Measurements from ENCODE around the gene TMOD3.

DNA sequence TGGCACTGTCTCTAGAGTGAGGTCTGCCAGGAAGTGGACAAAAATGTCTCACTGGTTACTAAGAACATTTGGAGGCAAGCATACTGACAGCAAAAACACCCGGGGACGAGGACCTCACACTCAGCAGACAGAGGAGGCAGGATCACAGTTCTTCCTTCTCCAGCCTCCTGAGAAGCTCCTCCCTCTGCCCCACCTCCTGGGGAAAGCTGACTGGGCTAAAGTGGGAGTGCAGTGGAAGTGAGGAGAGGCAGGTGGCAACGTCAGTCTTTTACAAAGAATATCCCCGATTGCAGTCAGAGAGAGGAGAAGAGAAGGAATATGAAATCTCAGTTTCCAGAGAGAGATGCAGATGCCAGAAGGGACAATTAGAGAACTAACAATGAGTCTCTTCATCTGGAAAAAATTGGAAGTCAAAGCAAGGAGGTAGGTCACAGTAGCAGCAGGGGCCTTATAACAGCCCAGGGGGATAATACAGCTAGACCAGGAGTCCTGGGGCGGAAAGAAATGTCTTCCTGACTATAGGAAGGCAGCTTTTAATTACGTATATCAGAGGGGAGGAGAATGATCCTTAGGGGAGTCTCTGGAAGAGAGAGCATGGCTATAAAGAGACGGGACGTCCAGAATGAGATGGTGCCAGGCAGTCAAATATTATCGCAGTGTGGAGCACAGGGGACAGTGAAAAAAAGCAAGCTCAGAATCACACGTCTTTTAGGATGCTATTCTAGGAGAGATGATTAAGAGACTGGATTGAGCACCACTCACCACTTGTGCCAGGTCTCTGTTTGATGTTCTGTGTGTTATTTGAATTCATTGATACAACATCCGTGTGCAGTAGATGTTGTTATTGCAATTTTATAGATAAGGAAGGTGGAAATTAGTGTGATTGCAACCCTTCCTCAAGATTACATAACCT, 95.0 kb downstream of the TMOD3 start:
- TF ChIP-seq CTCF (IDR thresholded peaks at IDR 0.05; ENCODE audit: low read depth, low read length) (no peak), POLR2A (IDR thresholded peaks at IDR 0.05; ENCODE audit: extremely low read depth, insufficient read length) (no peak), MYC (IDR thresholded peaks at IDR 0.05; ENCODE audit: low read depth, low read length) (no peak)
- TF ChIP-seq, protein P1, sequence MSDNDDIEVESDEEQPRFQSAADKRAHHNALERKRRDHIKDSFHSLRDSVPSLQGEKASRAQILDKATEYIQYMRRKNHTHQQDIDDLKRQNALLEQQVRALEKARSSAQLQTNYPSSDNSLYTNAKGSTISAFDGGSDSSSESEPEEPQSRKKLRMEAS (IDR thresholded peaks at IDR 0.05; ENCODE audit: low read depth, low read length), result no peak

All from NB4 (cell line).